Activated CD8-positive, alpha-beta memory T cell treated with anti-CD3 and anti-CD28 coated beads, Interleukin-2, amount 10 ng/mL, durations not matched to agents 7 days and 5 days (primary cell): ENCODE measurements around the gene SLC14A1. TPM values are rescaled to one million over a fixed set of nuclear protein-coding genes. Genes with fewer than 3 reads are reported as not detected.
A peak's percentile ranks its signal among the peaks of the same experiment; 100 is the strongest.

Source experiments
- ATAC-seq: fragments of 150-1000 bp; cut with Tn5 transposase; one replicate; pipeline ENCODE4 v1.10.0; 2021; ENCODE audit warnings: moderate library complexity
- CTCF ChIA-PET: fragments of 350-600 bp; sonication (Branson Sonifier 250); formaldehyde crosslinking; loops from one replicate; lab custom pipeline; 2021; ENCODE audit warnings: antibody characterized with exemption; lab: Charles Lee
- DNase-seq: peaks from one replicate; pipeline ENCODE4 v3.0.0-alpha.2; 2020
- H3K27ac Mint-ChIP-seq: one replicate; pipeline ENCODE4 v1.8.0; 2021; ENCODE audit warnings: mild to moderate bottlenecking, mixed read lengths
- H3K27me3 Mint-ChIP-seq: one replicate; pipeline ENCODE4 v1.8.0; 2021; ENCODE audit warnings: mixed read lengths
- H3K36me3 Mint-ChIP-seq: one replicate; pipeline ENCODE4 v1.8.0; 2021; ENCODE audit warnings: mild to moderate bottlenecking, mixed read lengths
- H3K4me1 Mint-ChIP-seq: one replicate; pipeline ENCODE4 v1.8.0; 2021; ENCODE audit warnings: mixed read lengths
- H3K4me3 Mint-ChIP-seq: one replicate; pipeline ENCODE4 v1.8.0; 2021; ENCODE audit warnings: mild to moderate bottlenecking, moderate library complexity, mixed read lengths
- H3K9me3 Mint-ChIP-seq: one replicate; pipeline ENCODE4 v1.8.0; 2022; ENCODE audit warnings: low read depth, mixed read lengths
- total RNA-seq, 2 experiments: library from RNA; stranded (reverse); gene quantifications; one replicate each; pipeline ENCODE4 v1.2.3, GENCODE V29; 2021

The SLC14A1 gene
- total RNA-seq, 2 experiments from 2014 or later, result 6.8 to 14.8 TPM

DNA sequence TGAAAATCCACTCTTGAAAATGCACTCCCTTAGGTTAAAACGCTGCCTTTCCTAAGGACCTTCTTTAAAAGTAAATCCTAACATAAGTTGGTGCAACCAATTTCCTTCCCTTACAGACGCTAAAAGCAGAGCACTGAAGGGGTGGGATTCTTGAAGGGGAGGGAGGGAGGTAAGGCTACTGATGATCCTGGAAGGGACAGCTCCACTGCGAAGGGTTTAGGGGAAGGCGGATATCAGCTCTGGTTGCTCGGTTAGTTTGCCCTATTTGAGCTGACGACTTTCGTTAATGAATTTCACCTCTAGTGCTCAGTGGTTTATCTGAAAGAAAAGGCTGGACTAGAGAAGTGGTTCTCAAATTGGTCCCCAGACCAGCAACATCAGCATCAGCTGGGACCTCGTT, 51.8 kb downstream of the SLC14A1 start:
- no peak overlapping the region for H3K27ac Mint-ChIP-seq
- peaks cover 2% of the 10 kb centered on the region for H3K9me3 Mint-ChIP-seq
- ATAC-seq, result no peak
- peaks cover 23% of the 10 kb centered on the region for H3K4me1 Mint-ChIP-seq
- peak overlapping the region; percentile 65 for H3K4me3 Mint-ChIP-seq
- peaks cover 38% of the 10 kb centered on the region for H3K27me3 Mint-ChIP-seq
- H3K36me3 Mint-ChIP-seq, result peaks cover 4% of the 10 kb centered on the region
- DNase-seq, result no peak
- CTCF ChIA-PET, result interaction anchor here (0.9 to 1.5 kb wide), 4 partner anchors 11 to 111 kb away, joined by 3 to 5 read pairs (median 4); no protein-coding TSS in a partner anchor

- DNase-seq (no peak), ATAC-seq (no peak)
- Mint-ChIP-seq H3K27me3 (peaks cover 38% of the 10 kb centered on the region), H3K36me3 (peaks cover 4% of the 10 kb centered on the region), H3K9me3 (peaks cover 2% of the 10 kb centered on the region), H3K4me1 (peaks cover 19% of the 10 kb centered on the region), H3K27ac (no peak overlapping the region), H3K4me3 (no peak overlapping the region)
- CTCF ChIA-PET, result interaction anchor here (1.4 kb wide), 1 partner anchor 113 kb away, joined by 3 read pairs; no protein-coding TSS in a partner anchor
Measured at GRCh38 chr18:45777393-45777792, 53.4 kb downstream of the SLC14A1 start.

- Mint-ChIP-seq H3K4me1 (peaks cover 7% of the 10 kb centered on the region), H3K27me3 (peaks cover 18% of the 10 kb centered on the region), H3K9me3 (no peaks in the 10 kb centered on the region), H3K27ac (no peak overlapping the region), H3K36me3 (peaks cover 3% of the 10 kb centered on the region), H3K4me3 (no peak overlapping the region)
- ATAC-seq, result no peak
- DNase-seq, result no peak
- CTCF ChIA-PET, result no interaction called here
Measured at GRCh38 chr18:45780568-45780967, 56.6 kb downstream of the SLC14A1 start.

- peaks cover 5% of the 10 kb centered on the region for H3K4me1 Mint-ChIP-seq
- no peak for ATAC-seq
- CTCF ChIA-PET, result no interaction called here
Measured at GRCh38 chr18:45782662-45783061, 58.7 kb downstream of the SLC14A1 start.

GRCh38 chr18:45783097-45784075, 59.4 kb downstream of the SLC14A1 start:
- Mint-ChIP-seq H3K27ac (no peak overlapping the region), H3K4me3 (no peak overlapping the region), H3K9me3 (no peaks in the 10 kb centered on the region), H3K36me3 (no peaks in the 10 kb centered on the region), H3K27me3 (peaks cover 4% of the 10 kb centered on the region), H3K4me1 (peaks cover 5% of the 10 kb centered on the region)
- CTCF ChIA-PET, result no interaction called here
- ATAC-seq (no peak), DNase-seq (no peak)

More at GRCh38 chr18:45782662-45783061, 58.7 kb downstream of the SLC14A1 start:
- peaks cover 4% of the 10 kb centered on the region for H3K27me3 Mint-ChIP-seq
- no peaks in the 10 kb centered on the region for H3K36me3 Mint-ChIP-seq
- no peaks in the 10 kb centered on the region for H3K9me3 Mint-ChIP-seq
- no peak for DNase-seq
- H3K4me3 Mint-ChIP-seq, result no peak overlapping the region
- no peak overlapping the region for H3K27ac Mint-ChIP-seq

GRCh38 chr18:45785134-45785533, 61.2 kb downstream of the SLC14A1 start:
- no peaks in the 10 kb centered on the region for H3K27me3 Mint-ChIP-seq
- H3K4me1 Mint-ChIP-seq, result peaks cover 5% of the 10 kb centered on the region
- CTCF ChIA-PET, result no interaction called here
- peak; percentile 83 for ATAC-seq
- H3K4me3 Mint-ChIP-seq, result peak overlapping the region; percentile 27
- H3K27ac Mint-ChIP-seq, result peak overlapping the region; percentile 63
- DNase-seq, result peak; percentile 63
- no peaks in the 10 kb centered on the region for H3K36me3 Mint-ChIP-seq
- no peaks in the 10 kb centered on the region for H3K9me3 Mint-ChIP-seq

DNA sequence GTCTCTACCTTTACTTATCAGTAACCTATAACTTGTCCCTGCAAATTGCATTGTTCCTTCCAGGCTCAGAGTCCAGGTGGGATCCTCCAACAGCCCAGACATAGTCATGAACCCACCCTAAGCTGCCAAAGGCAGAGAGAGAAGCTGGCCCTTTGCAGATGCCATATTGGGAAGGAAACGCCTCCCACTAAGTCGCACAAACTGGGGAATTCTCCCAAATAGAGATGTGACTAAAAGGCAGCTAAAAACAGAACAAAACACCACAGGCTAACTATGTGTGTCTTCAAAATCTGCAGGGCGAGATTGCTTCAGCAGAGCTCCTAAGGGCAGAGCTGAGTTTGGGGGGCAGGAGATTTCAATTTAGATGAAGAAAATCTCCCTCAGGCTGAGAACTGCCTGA, 63.0 kb downstream of the SLC14A1 start:
- peaks cover 5% of the 10 kb centered on the region for H3K4me1 Mint-ChIP-seq
- no peak for DNase-seq
- CTCF ChIA-PET, result interaction anchor here (1.6 kb wide), 1 partner anchor 11 kb away, joined by 4 read pairs; no protein-coding TSS in a partner anchor
- ATAC-seq, result no peak
- H3K9me3 Mint-ChIP-seq, result peaks cover 1% of the 10 kb centered on the region
- H3K36me3 Mint-ChIP-seq, result no peaks in the 10 kb centered on the region
- no peak overlapping the region for H3K27ac Mint-ChIP-seq
- no peak overlapping the region for H3K4me3 Mint-ChIP-seq
- no peaks in the 10 kb centered on the region for H3K27me3 Mint-ChIP-seq

DNA sequence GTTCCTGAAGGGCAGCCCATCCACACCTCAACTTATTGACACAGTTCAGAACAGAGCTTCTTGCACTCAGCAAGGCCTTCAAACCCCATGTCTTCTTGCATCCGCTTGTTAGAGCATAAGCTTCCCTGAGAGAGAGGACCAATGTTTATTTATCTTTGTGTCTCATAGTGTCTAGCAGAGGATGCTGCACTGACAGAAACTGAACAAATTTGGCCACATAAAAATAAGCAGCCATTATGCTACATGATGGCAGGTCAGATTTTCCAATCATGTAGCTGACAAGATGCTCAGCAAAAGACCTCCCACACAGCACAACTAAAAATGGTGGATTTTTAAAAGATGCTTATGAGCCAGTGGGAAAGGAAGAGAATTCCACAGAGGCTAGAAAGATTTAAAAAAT, 63.4 kb downstream of the SLC14A1 start:
- DNase-seq, result no peak
- Mint-ChIP-seq H3K27me3 (no peaks in the 10 kb centered on the region), H3K9me3 (peaks cover 2% of the 10 kb centered on the region), H3K4me3 (no peak overlapping the region), H3K27ac (no peak overlapping the region), H3K36me3 (no peaks in the 10 kb centered on the region), H3K4me1 (peaks cover 5% of the 10 kb centered on the region)
- ATAC-seq, result no peak
- CTCF ChIA-PET, result interaction anchor here (1.6 kb wide), 1 partner anchor 12 kb away, joined by 4 read pairs; no protein-coding TSS in a partner anchor

DNA sequence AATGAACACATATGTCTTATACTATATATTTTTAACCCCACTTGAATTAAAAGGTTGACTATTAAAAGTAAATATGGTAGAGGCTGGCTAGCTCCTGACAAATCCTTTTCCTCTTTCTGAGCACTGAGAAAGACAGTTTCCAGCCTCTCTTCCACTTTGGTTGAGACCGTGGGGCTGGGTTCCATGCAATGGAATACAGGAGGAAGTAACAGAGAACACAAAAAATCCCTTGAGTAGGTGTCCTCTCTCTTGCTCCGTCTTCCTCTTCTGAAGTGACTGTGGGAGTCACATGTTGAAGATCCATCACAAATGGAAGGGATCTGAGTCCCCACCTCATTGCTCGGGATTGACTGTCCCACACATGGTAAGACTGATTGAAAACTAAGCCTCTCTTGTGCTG, 64.9 kb downstream of the SLC14A1 start:
- Mint-ChIP-seq H3K4me1 (peaks cover 5% of the 10 kb centered on the region), H3K27me3 (no peaks in the 10 kb centered on the region), H3K27ac (no peak overlapping the region), H3K4me3 (no peak overlapping the region), H3K9me3 (peaks cover 2% of the 10 kb centered on the region), H3K36me3 (no peaks in the 10 kb centered on the region)
- ATAC-seq (no peak), DNase-seq (no peak)
- CTCF ChIA-PET, result no interaction called here

- Mint-ChIP-seq H3K27ac (no peak overlapping the region), H3K9me3 (peaks cover 2% of the 10 kb centered on the region), H3K27me3 (peaks cover 3% of the 10 kb centered on the region), H3K4me1 (no peaks in the 10 kb centered on the region), H3K4me3 (no peak overlapping the region), H3K36me3 (no peaks in the 10 kb centered on the region)
- CTCF ChIA-PET, result no interaction called here
- DNase-seq (no peak), ATAC-seq (no peak)
Measured at GRCh38 chr18:45792506-45793263, 68.7 kb downstream of the SLC14A1 start.

- H3K36me3 Mint-ChIP-seq, result no peaks in the 10 kb centered on the region
- no peak for ATAC-seq
- peaks cover 2% of the 10 kb centered on the region for H3K9me3 Mint-ChIP-seq
- H3K27ac Mint-ChIP-seq, result no peak overlapping the region
- no peak for DNase-seq
- H3K4me3 Mint-ChIP-seq, result no peak overlapping the region
- peaks cover 3% of the 10 kb centered on the region for H3K27me3 Mint-ChIP-seq
- CTCF ChIA-PET, result no interaction called here
- H3K4me1 Mint-ChIP-seq, result no peaks in the 10 kb centered on the region
Measured at GRCh38 chr18:45793264-45793965, 69.4 kb downstream of the SLC14A1 start.

- Mint-ChIP-seq H3K36me3 (no peaks in the 10 kb centered on the region), H3K27ac (no peak overlapping the region), H3K9me3 (peaks cover 9% of the 10 kb centered on the region), H3K4me1 (no peaks in the 10 kb centered on the region), H3K4me3 (no peak overlapping the region), H3K27me3 (no peaks in the 10 kb centered on the region)
- CTCF ChIA-PET, result no interaction called here
- no peak for DNase-seq
- no peak for ATAC-seq
Measured at GRCh38 chr18:45801416-45802004, 77.5 kb downstream of the SLC14A1 start.
